Body of pancreas (tissue), 4 donors: ENCODE measurements around the gene CPXM2.

Experiments used
- POLR2A ChIP-seq, 3 donors: fragments of 450-650 bp; IDR thresholded peaks; one replicate each; pipeline ENCODE4 v1.6.1; 2016; ENCODE audit warnings: antibody characterized with exemption in 3 of 3, mild to moderate bottlenecking in 2 of 3
- TF ChIP-seq, protein P1 (sequence below), 7 experiments: fragments of 450-650 bp in 4 of 7; fragments of 200-600 bp in 3 of 7; sonication (generic) in 3 of 7; IDR thresholded peaks; one replicate each; pipeline ENCODE4 v1.5.1; 2016 to 2019; ENCODE audit warnings: antibody characterized with exemption in 7 of 7

DNA sequence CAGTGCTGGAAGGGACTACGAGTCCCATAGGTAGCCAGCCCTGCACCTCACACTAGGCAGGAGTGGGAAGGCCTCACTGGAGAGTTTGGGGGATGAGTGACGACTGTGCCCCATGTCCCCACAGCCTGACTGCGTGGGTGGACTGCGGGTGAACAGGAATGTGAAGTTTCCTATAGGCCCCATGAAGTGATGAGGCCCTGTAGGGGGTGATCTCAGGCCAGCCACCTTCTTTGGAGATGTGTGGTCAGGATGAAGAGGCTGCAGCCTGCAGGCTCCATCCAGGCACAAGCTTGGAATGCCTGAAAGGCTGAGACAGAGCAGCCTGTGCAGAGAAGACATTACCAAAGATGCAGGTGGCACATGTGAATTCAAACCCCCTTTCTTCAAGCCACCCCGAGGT, 94.9 kb downstream of the CPXM2 start:
- TF ChIP-seq, protein P1, sequence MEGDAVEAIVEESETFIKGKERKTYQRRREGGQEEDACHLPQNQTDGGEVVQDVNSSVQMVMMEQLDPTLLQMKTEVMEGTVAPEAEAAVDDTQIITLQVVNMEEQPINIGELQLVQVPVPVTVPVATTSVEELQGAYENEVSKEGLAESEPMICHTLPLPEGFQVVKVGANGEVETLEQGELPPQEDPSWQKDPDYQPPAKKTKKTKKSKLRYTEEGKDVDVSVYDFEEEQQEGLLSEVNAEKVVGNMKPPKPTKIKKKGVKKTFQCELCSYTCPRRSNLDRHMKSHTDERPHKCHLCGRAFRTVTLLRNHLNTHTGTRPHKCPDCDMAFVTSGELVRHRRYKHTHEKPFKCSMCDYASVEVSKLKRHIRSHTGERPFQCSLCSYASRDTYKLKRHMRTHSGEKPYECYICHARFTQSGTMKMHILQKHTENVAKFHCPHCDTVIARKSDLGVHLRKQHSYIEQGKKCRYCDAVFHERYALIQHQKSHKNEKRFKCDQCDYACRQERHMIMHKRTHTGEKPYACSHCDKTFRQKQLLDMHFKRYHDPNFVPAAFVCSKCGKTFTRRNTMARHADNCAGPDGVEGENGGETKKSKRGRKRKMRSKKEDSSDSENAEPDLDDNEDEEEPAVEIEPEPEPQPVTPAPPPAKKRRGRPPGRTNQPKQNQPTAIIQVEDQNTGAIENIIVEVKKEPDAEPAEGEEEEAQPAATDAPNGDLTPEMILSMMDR (IDR thresholded peaks at IDR 0.05): no peak
- TF ChIP-seq POLR2A (IDR thresholded peaks at IDR 0.05): no peak
